Lung (tissue), 12 donors: ENCODE results near the gene TP53AIP1. TPM values are rescaled to one million over a fixed set of nuclear protein-coding genes. Genes with fewer than 3 reads are reported as not detected.
A peak's percentile ranks its signal among the peaks of the same experiment; 100 is the strongest.

Experiments used
- ATAC-seq: fragments of 200-7000 bp; cut with Tn5 transposase; one replicate; pipeline ENCODE4 v1.9.1; 2020; ENCODE audit warnings: moderate number of reproducible peaks; ENCODE audit not compliant: insufficient read depth, low FRiP score
- DNase-seq, 3 donors: peaks; one replicate each; pipeline ENCODE4 v3.0.0-alpha.2; 2013 to 2017
- H3K27ac ChIP-seq, 2 donors: one replicate each; pipeline ENCODE4 v1.5.1; 2013; ENCODE audit warnings: mild to moderate bottlenecking in 2 of 2, moderate library complexity in 2 of 2, control low read depth in 1 of 2, inconsistent platforms in 1 of 2, low read depth in 1 of 2, low read length in 1 of 2
- H3K27me3 ChIP-seq, 3 donors: one replicate each; pipeline ENCODE4 v1.5.1; 2013; ENCODE audit warnings: low read length in 2 of 3; ENCODE audit not compliant: control insufficient read depth in 3 of 3, insufficient read depth in 3 of 3
- H3K36me3 ChIP-seq, 4 donors: one replicate each; pipeline ENCODE4 v1.5.1; 2013; ENCODE audit warnings: low read length in 4 of 4, mild to moderate bottlenecking in 1 of 4, moderate library complexity in 1 of 4; ENCODE audit not compliant: control insufficient read depth in 4 of 4, insufficient read depth in 4 of 4
- H3K4me1 ChIP-seq, 5 donors: one replicate each; pipeline ENCODE4 v1.5.1; 2013; ENCODE audit warnings: low read length in 5 of 5, mild to moderate bottlenecking in 2 of 5, moderate library complexity in 1 of 5; ENCODE audit not compliant: control insufficient read depth in 5 of 5, insufficient read depth in 5 of 5
- H3K4me3 ChIP-seq: one replicate; pipeline ENCODE4 v1.5.1; 2013; ENCODE audit warnings: mild to moderate bottlenecking, control low read depth, moderate library complexity
- H3K9ac ChIP-seq, 2 donors: one replicate each; pipeline ENCODE4 v1.5.1; 2013; ENCODE audit warnings: low read length in 2 of 2, control low read depth in 1 of 2; ENCODE audit not compliant: insufficient read depth in 1 of 2
- H3K9me3 ChIP-seq, 4 donors: one replicate each; pipeline ENCODE4 v1.5.1; 2013; ENCODE audit warnings: low read length in 3 of 4, mild to moderate bottlenecking in 1 of 4, moderate library complexity in 1 of 4; ENCODE audit not compliant: control insufficient read depth in 4 of 4, insufficient read depth in 3 of 4
- CTCF ChIP-seq: IDR thresholded peaks from 2 replicates; pipeline ENCODE4 v1.5.1; 2012; ENCODE audit warnings: mild to moderate bottlenecking; ENCODE audit errors: control extremely low read depth, extremely low read depth
- WGBS, 2 donors: extraction: QIAGEN DNeasy Blood & Tissue Kit; methylation state at CpG; one replicate each; pipeline ENCODE4 v1.1.7; 2013; 5-methylcytosine and 5-hydroxymethylcytosine counted together
- polyA plus RNA-seq, 2 donors: library from polyadenylated mRNA; stranded (reverse); fragments of 200-250 nt; gene quantifications; one replicate each; pipeline ENCODE4 v1.2.1, GENCODE V29; 2013
- total RNA-seq, 2 donors: library from RNA; depleted of rRNA in 1 of 2; stranded (reverse); fragments of >200 nt in 1 of 2; gene quantifications; one replicate each; pipeline ENCODE4 v1.2.1, GENCODE V29; 2014 to 2021
- donor health status: control.
- donor health status: control.
- donor health status: Bipolar disorder and iron deficiency.
- donor health status: healthy.
- donor health status: DM: yes; HTN: yes; CAD: no.

TP53AIP1 gene
- total and polyA plus RNA-seq, 4 donors, result 0.16 to 1.8 (median 1.0) TPM

GRCh38 chr11:128891913-128892398, 50.7 kb downstream of the TP53AIP1 start:
- Histone ChIP-seq H3K4me3 (peak overlapping the region; percentile 16), H3K9ac (no peak overlapping the region), H3K27me3 (peaks cover 0 to 23% (median 16%) of the 10 kb centered on the region in 3 donors), H3K27ac (peak overlapping the region; percentile 46 to 61), H3K9me3 (no peaks in the 10 kb centered on the region), H3K36me3 (no peaks in the 10 kb centered on the region), H3K4me1 (peaks cover 0 to 21% (median 4%) of the 10 kb centered on the region in 5 donors)
- 37 to 56% methylated on average over 6 of the region's 6 CpGs for WGBS, 2 donors
- TF ChIP-seq CTCF, result no peak
- DNase-seq (peak in 2 of 3 donors; percentile 38 to 50), ATAC-seq (peak; percentile 22)

- ATAC-seq, result peak; percentile 29
- no peak for TF ChIP-seq CTCF
- Histone ChIP-seq H3K4me1 (peaks cover 0 to 17% (median 4%) of the 10 kb centered on the region in 5 donors), H3K27me3 (peaks cover 0 to 25% (median 19%) of the 10 kb centered on the region in 3 donors), H3K27ac (peak within 1 kb of the TSS; percentile 46 to 61), H3K36me3 (no peaks in the 10 kb centered on the region), H3K9me3 (no peaks in the 10 kb centered on the region), H3K9ac (peak within 1 kb of the TSS in 1 of 2 donors; percentile 8), H3K4me3 (peak within 1 kb of the TSS; percentile 18)
- peak; percentile 74 to 82 (median 79) for DNase-seq
- WGBS, 2 donors, result 1% methylated on average over 62 to 85 of the region's 85 CpGs
Measured at GRCh38 chr11:128890543-128891368, 51.9 kb downstream of the TP53AIP1 start, which contains the start of gene KCNJ5. Gene KCNJ5 (plus strand): TSS chr11:128891356. CDS start chr11:128911274, 19,918 bp downstream.

GRCh38 chr11:128890216-128890542, 52.5 kb downstream of the TP53AIP1 start:
- DNase-seq, result no peak

More at GRCh38 chr11:128890216-128890542, 52.5 kb downstream of the TP53AIP1 start:
- Histone ChIP-seq H3K4me3 (peak overlapping the region; percentile 18), H3K9ac (peak overlapping the region in 1 of 2 donors; percentile 8), H3K9me3 (no peaks in the 10 kb centered on the region), H3K27ac (no peak overlapping the region), H3K4me1 (peaks cover 0 to 17% (median 4%) of the 10 kb centered on the region in 5 donors), H3K36me3 (no peaks in the 10 kb centered on the region), H3K27me3 (peaks cover 0 to 25% (median 19%) of the 10 kb centered on the region in 3 donors)
- no peak for ATAC-seq
- 34 to 35% methylated on average over 9 of the region's 9 CpGs for WGBS, 2 donors
- TF ChIP-seq CTCF, result no peak
